Stimulated activated CD8-positive, alpha-beta memory T cell treated with anti-CD3 and anti-CD28 coated beads, Interleukin-2, amount 100 ng/mL, for 48 hours (primary cell): Measurements from ENCODE around the gene XYLT1.

ENCODE experiments used
- DNase-seq, 2 donors: peaks; one replicate each; pipeline ENCODE4 v3.0.0-alpha.2; 2020; ENCODE audit warnings: low read depth in 2 of 2

Gene XYLT1

GRCh38 chr16:17149904-17150483 lies 320.8 kb downstream of the XYLT1 start:
- DNase-seq: no peak

- no peak for DNase-seq
Measured at GRCh38 chr16:17147942-17148341, 322.8 kb downstream of the XYLT1 start.

GRCh38 chr16:17145029-17145428 lies 325.7 kb downstream of the XYLT1 start:
- no peak for DNase-seq

- no peak for DNase-seq
Measured at GRCh38 chr16:17144431-17144830, 326.3 kb downstream of the XYLT1 start.

- no peak for DNase-seq
Measured at GRCh38 chr16:17143546-17144419, 327.0 kb downstream of the XYLT1 start.

- DNase-seq: no peak
Measured at GRCh38 chr16:17138801-17139200, 332.0 kb downstream of the XYLT1 start.

GRCh38 chr16:17135439-17135838 lies 335.3 kb downstream of the XYLT1 start:
- no peak for DNase-seq

GRCh38 chr16:17134586-17134985 lies 336.2 kb downstream of the XYLT1 start:
- no peak for DNase-seq

- no peak for DNase-seq
Measured at GRCh38 chr16:17133851-17134250, 336.9 kb downstream of the XYLT1 start.

GRCh38 chr16:17131351-17131750 lies 339.4 kb downstream of the XYLT1 start:
- no peak for DNase-seq

GRCh38 chr16:17130733-17131132 lies 340.0 kb downstream of the XYLT1 start:
- no peak for DNase-seq

GRCh38 chr16:17129971-17130370 lies 340.8 kb downstream of the XYLT1 start:
- DNase-seq: no peak

- DNase-seq: no peak
Measured at GRCh38 chr16:17128791-17129190, 342.0 kb downstream of the XYLT1 start.

GRCh38 chr16:17126156-17126555 lies 344.6 kb downstream of the XYLT1 start:
- no peak for DNase-seq

GRCh38 chr16:17125671-17126070 lies 345.1 kb downstream of the XYLT1 start:
- no peak for DNase-seq

GRCh38 chr16:17117906-17118577 lies 352.7 kb downstream of the XYLT1 start:
- DNase-seq: no peak

- DNase-seq: no peak
Measured at GRCh38 chr16:17116595-17117322, 354.0 kb downstream of the XYLT1 start.

GRCh38 chr16:17109413-17109812 lies 361.3 kb downstream of the XYLT1 start:
- DNase-seq: no peak

- no peak for DNase-seq
Measured at GRCh38 chr16:17108596-17108995, 362.2 kb downstream of the XYLT1 start.

GRCh38 chr16:17107450-17107849 lies 363.3 kb downstream of the XYLT1 start:
- DNase-seq: no peak

GRCh38 chr16:17106243-17106791 lies 364.4 kb downstream of the XYLT1 start:
- DNase-seq: no peak
